Measurements from ENCODE around the gene CFAP45.

Gene CFAP45

GRCh38 chr1:159900086-159900680 is at the start of gene CFAP45:
Gene CFAP45 (minus strand): TSS chr1:159900165. CDS start chr1:159900098, 67 bp downstream.
- no peak for DNase-seq (ENCODE audit: low read depth)

GRCh38 chr1:159949123-159949522 is 49.2 kb upstream of the CFAP45 start:
- DNase-seq (ENCODE audit: low read depth): no peak

GRCh38 chr1:159947942-159948341 is 48.0 kb upstream of the CFAP45 start:
- no peak for DNase-seq (ENCODE audit: low read depth)

GRCh38 chr1:159946242-159947187 is 46.5 kb upstream of the CFAP45 start:
- no peak for DNase-seq (ENCODE audit: low read depth)

- DNase-seq (ENCODE audit: low read depth): peak; percentile 53
These were observed 45.7 kb upstream of the CFAP45 start, which contains the start of gene IGSF9 for GRCh38 chr1:159945483-159946241. Gene IGSF9 (minus strand): TSS chr1:159945613. CDS start chr1:159943454, 2,159 bp downstream.

- no peak for DNase-seq (ENCODE audit: low read depth)
These were observed 44.9 kb upstream of the CFAP45 start for GRCh38 chr1:159944623-159945455.

- DNase-seq (ENCODE audit: low read depth): no peak
These were observed 44.1 kb upstream of the CFAP45 start for GRCh38 chr1:159943908-159944622.

- DNase-seq (ENCODE audit: low read depth): no peak
These were observed 43.3 kb upstream of the CFAP45 start for GRCh38 chr1:159943278-159943640.

- DNase-seq (ENCODE audit: low read depth): no peak
These were observed 42.8 kb upstream of the CFAP45 start for GRCh38 chr1:159942632-159943277.

GRCh38 chr1:159941591-159942560 is 41.9 kb upstream of the CFAP45 start:
- DNase-seq (ENCODE audit: low read depth): no peak

- DNase-seq (ENCODE audit: low read depth): no peak
These were observed 41.2 kb upstream of the CFAP45 start for GRCh38 chr1:159941141-159941540.

- no peak for DNase-seq (ENCODE audit: low read depth)
These were observed 40.1 kb upstream of the CFAP45 start for GRCh38 chr1:159940006-159940620.

GRCh38 chr1:159939678-159940002 is 39.7 kb upstream of the CFAP45 start:
- no peak for DNase-seq (ENCODE audit: low read depth)

GRCh38 chr1:159938905-159939677 is 39.1 kb upstream of the CFAP45 start:
- DNase-seq (ENCODE audit: low read depth): no peak

GRCh38 chr1:159938211-159938852 is 38.4 kb upstream of the CFAP45 start:
- no peak for DNase-seq (ENCODE audit: low read depth)

GRCh38 chr1:159937054-159937750 is 37.2 kb upstream of the CFAP45 start:
- DNase-seq (ENCODE audit: low read depth): no peak
